Tibial nerve (tissue), 3 donors: ENCODE results near the gene C2orf72.

Experiments
- POLR2A ChIP-seq, 2 donors: fragments of 450-650 bp; IDR thresholded peaks; one replicate each; pipeline ENCODE4 v1.6.1; 2017; ENCODE audit warnings: antibody characterized with exemption in 2 of 2, mild to moderate bottlenecking in 2 of 2, moderate library complexity in 2 of 2
- TF ChIP-seq, protein P1 (sequence below), 5 experiments: fragments of 200-600 bp in 3 of 5; fragments of 450-650 bp in 2 of 5; sonication (generic) in 3 of 5; IDR thresholded peaks; one replicate each; pipeline ENCODE4 v1.5.1; 2016 to 2019; ENCODE audit warnings: antibody characterized with exemption in 5 of 5, mild to moderate bottlenecking in 3 of 5, moderate library complexity in 2 of 5

DNA sequence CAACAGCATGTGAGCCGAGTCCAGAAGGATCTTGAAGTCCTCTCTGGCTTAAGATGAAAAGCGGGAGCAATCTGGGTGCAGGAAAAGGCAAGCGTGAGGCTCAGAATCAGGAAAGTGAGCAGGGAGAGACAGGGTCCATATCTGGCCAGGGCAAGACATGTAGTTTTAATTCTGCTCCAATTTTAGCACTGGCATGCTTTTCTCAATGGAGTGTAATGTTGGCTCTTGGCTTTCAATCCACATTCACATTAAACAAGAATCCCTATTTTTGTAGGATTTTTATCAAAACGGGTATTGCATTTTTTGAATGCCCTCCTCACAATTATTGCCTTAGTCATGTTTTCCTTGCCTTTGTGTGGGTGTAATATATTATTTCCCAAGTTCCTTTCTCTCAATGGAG, 35.4 kb upstream of the C2orf72 start:
- TF ChIP-seq, protein P1, sequence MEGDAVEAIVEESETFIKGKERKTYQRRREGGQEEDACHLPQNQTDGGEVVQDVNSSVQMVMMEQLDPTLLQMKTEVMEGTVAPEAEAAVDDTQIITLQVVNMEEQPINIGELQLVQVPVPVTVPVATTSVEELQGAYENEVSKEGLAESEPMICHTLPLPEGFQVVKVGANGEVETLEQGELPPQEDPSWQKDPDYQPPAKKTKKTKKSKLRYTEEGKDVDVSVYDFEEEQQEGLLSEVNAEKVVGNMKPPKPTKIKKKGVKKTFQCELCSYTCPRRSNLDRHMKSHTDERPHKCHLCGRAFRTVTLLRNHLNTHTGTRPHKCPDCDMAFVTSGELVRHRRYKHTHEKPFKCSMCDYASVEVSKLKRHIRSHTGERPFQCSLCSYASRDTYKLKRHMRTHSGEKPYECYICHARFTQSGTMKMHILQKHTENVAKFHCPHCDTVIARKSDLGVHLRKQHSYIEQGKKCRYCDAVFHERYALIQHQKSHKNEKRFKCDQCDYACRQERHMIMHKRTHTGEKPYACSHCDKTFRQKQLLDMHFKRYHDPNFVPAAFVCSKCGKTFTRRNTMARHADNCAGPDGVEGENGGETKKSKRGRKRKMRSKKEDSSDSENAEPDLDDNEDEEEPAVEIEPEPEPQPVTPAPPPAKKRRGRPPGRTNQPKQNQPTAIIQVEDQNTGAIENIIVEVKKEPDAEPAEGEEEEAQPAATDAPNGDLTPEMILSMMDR (IDR thresholded peaks at IDR 0.05): no peak
- no peak for TF ChIP-seq POLR2A (IDR thresholded peaks at IDR 0.05)
